ENCODE data around the gene MYORG. TPM values are rescaled to one million over a fixed set of nuclear protein-coding genes. Genes with fewer than 3 reads are reported as not detected.
"Not testable (repeated sequence)": the region's sequence is repeated elsewhere in the genome, so short reads cannot be mapped to it uniquely, and the experiment has no call there.

Gene MYORG
- total and polyA plus RNA-seq, 4 donors = 1.6 to 9.6 (median 4.1) TPM

- Histone ChIP-seq H3K4me3 (ENCODE audit: low read length in 2 of 2) (no peak overlapping the region), H3K27ac (ENCODE audit: low read depth in 1 of 2, low read length in 2 of 2) (no peak overlapping the region), H3K4me1 (ENCODE audit: control insufficient read depth in 1 of 2, insufficient read depth in 2 of 2, low read length in 2 of 2) (no peaks in the 10 kb centered on the region), H3K9me3 (ENCODE audit: control insufficient read depth, low read length) (no peaks in the 10 kb centered on the region), H3K36me3 (ENCODE audit: control insufficient read depth in 1 of 2, insufficient read depth in 2 of 2, low read length in 1 of 2) (peaks cover 0 to 2% of the 10 kb centered on the region in 2 donors), H3K27me3 (ENCODE audit: control insufficient read depth in 1 of 2, insufficient read depth in 2 of 2, low read length in 1 of 2) (no peaks in the 10 kb centered on the region)
- ATAC-seq (ENCODE audit: low FRiP score) (no peak), DNase-seq (no peak)
- intact Hi-C loops (cut with DNase I) = no loop called here
- WGBS, 2 donors = 84 to 86% methylated on average over 3 of the region's 3 CpGs
Measured at GRCh38 chr9:34374339-34374738, 2.4 kb downstream of the MYORG start.

- H3K27ac ChIP-seq (ENCODE audit: low read depth in 1 of 2, low read length in 2 of 2) = no peak overlapping the region
Measured at GRCh38 chr9:34373749-34374148, 2.9 kb downstream of the MYORG start.

GRCh38 chr9:34372467-34373011 lies 4.2 kb downstream of the MYORG start:
- 87 to 88% methylated on average over 41 of the region's 41 CpGs for WGBS, 2 donors

More at GRCh38 chr9:34373749-34374148, 2.9 kb downstream of the MYORG start:
- WGBS, 2 donors = 90 to 97% methylated on average over 2 of the region's 2 CpGs
- H3K36me3 ChIP-seq (ENCODE audit: control insufficient read depth in 1 of 2, insufficient read depth in 2 of 2, low read length in 1 of 2) = peaks cover 0 to 2% of the 10 kb centered on the region in 2 donors
- ATAC-seq (ENCODE audit: low FRiP score) (no peak), DNase-seq (no peak)
- H3K4me3 ChIP-seq (ENCODE audit: low read length in 2 of 2) = no peak overlapping the region
- H3K27me3 ChIP-seq (ENCODE audit: control insufficient read depth in 1 of 2, insufficient read depth in 2 of 2, low read length in 1 of 2) = no peaks in the 10 kb centered on the region
- intact Hi-C loops (cut with DNase I) = no loop called here
- H3K9me3 ChIP-seq (ENCODE audit: control insufficient read depth, low read length) = no peaks in the 10 kb centered on the region
- H3K4me1 ChIP-seq (ENCODE audit: control insufficient read depth in 1 of 2, insufficient read depth in 2 of 2, low read length in 2 of 2) = no peaks in the 10 kb centered on the region

GRCh38 chr9:34371886-34372466 lies 4.7 kb downstream of the MYORG start:
- no peaks in the 10 kb centered on the region for H3K27me3 ChIP-seq (ENCODE audit: control insufficient read depth in 1 of 2, insufficient read depth in 2 of 2, low read length in 1 of 2)
- ATAC-seq (ENCODE audit: low FRiP score) (no peak), DNase-seq (no peak)
- 84 to 86% methylated on average over 60 of the region's 60 CpGs for WGBS, 2 donors
- no peaks in the 10 kb centered on the region for H3K9me3 ChIP-seq (ENCODE audit: control insufficient read depth, low read length)
- intact Hi-C loops (cut with DNase I) = no loop called here
- H3K4me3 ChIP-seq (ENCODE audit: low read length in 2 of 2) = no peak overlapping the region
- no peaks in the 10 kb centered on the region for H3K4me1 ChIP-seq (ENCODE audit: control insufficient read depth in 1 of 2, insufficient read depth in 2 of 2, low read length in 2 of 2)
- no peak overlapping the region for H3K27ac ChIP-seq (ENCODE audit: low read depth in 1 of 2, low read length in 2 of 2)
- peaks cover 0 to 2% of the 10 kb centered on the region in 2 donors for H3K36me3 ChIP-seq (ENCODE audit: control insufficient read depth in 1 of 2, insufficient read depth in 2 of 2, low read length in 1 of 2)

More at GRCh38 chr9:34372467-34373011, 4.2 kb downstream of the MYORG start:
- H3K4me1 ChIP-seq (ENCODE audit: control insufficient read depth in 1 of 2, insufficient read depth in 2 of 2, low read length in 2 of 2) = no peaks in the 10 kb centered on the region
- intact Hi-C loops (cut with DNase I) = no loop called here
- ATAC-seq (ENCODE audit: low FRiP score) (no peak), DNase-seq (no peak)
- H3K9me3 ChIP-seq (ENCODE audit: control insufficient read depth, low read length) = no peaks in the 10 kb centered on the region
- H3K27ac ChIP-seq (ENCODE audit: low read depth in 1 of 2, low read length in 2 of 2) = no peak overlapping the region
- H3K27me3 ChIP-seq (ENCODE audit: control insufficient read depth in 1 of 2, insufficient read depth in 2 of 2, low read length in 1 of 2) = no peaks in the 10 kb centered on the region
- no peak overlapping the region for H3K4me3 ChIP-seq (ENCODE audit: low read length in 2 of 2)
- peaks cover 0 to 2% of the 10 kb centered on the region in 2 donors for H3K36me3 ChIP-seq (ENCODE audit: control insufficient read depth in 1 of 2, insufficient read depth in 2 of 2, low read length in 1 of 2)

- no peaks in the 10 kb centered on the region for H3K4me1 ChIP-seq (ENCODE audit: control insufficient read depth in 1 of 2, insufficient read depth in 2 of 2, low read length in 2 of 2)
- WGBS, 2 donors = 72 to 74% methylated on average over 102 to 105 of the region's 105 CpGs
- H3K27me3 ChIP-seq (ENCODE audit: control insufficient read depth in 1 of 2, insufficient read depth in 2 of 2, low read length in 1 of 2) = no peaks in the 10 kb centered on the region
- ATAC-seq (ENCODE audit: low FRiP score) = peak; percentile 16
- peaks cover 0 to 2% of the 10 kb centered on the region in 2 donors for H3K36me3 ChIP-seq (ENCODE audit: control insufficient read depth in 1 of 2, insufficient read depth in 2 of 2, low read length in 1 of 2)
- no peak overlapping the region for H3K27ac ChIP-seq (ENCODE audit: low read depth in 1 of 2, low read length in 2 of 2)
- DNase-seq = no peak
- intact Hi-C loops (cut with DNase I) = no loop called here
- H3K4me3 ChIP-seq (ENCODE audit: low read length in 2 of 2) = no peak overlapping the region
- no peaks in the 10 kb centered on the region for H3K9me3 ChIP-seq (ENCODE audit: control insufficient read depth, low read length)
Measured at GRCh38 chr9:34370970-34371880, 5.5 kb downstream of the MYORG start.

GRCh38 chr9:34370335-34370969 lies 6.2 kb downstream of the MYORG start:
- DNase-seq (no peak), ATAC-seq (ENCODE audit: low FRiP score) (no peak)
- no peaks in the 10 kb centered on the region for H3K27me3 ChIP-seq (ENCODE audit: control insufficient read depth in 1 of 2, insufficient read depth in 2 of 2, low read length in 1 of 2)
- H3K36me3 ChIP-seq (ENCODE audit: control insufficient read depth in 1 of 2, insufficient read depth in 2 of 2, low read length in 1 of 2) = peaks cover 0 to 2% of the 10 kb centered on the region in 2 donors
- no peak overlapping the region for H3K4me3 ChIP-seq (ENCODE audit: low read length in 2 of 2)
- intact Hi-C loops (cut with DNase I) = no loop called here
- H3K4me1 ChIP-seq (ENCODE audit: control insufficient read depth in 1 of 2, insufficient read depth in 2 of 2, low read length in 2 of 2) = no peaks in the 10 kb centered on the region
- no peaks in the 10 kb centered on the region for H3K9me3 ChIP-seq (ENCODE audit: control insufficient read depth, low read length)
- no peak overlapping the region for H3K27ac ChIP-seq (ENCODE audit: low read depth in 1 of 2, low read length in 2 of 2)
- WGBS, 2 donors = 81 to 82% methylated on average over 23 of the region's 23 CpGs

GRCh38 chr9:34369636-34370035 lies 7.1 kb downstream of the MYORG start:
- ATAC-seq (ENCODE audit: low FRiP score) = no peak
- Histone ChIP-seq H3K27me3 (ENCODE audit: control insufficient read depth in 1 of 2, insufficient read depth in 2 of 2, low read length in 1 of 2) (no peaks in the 10 kb centered on the region), H3K27ac (ENCODE audit: low read depth in 1 of 2, low read length in 2 of 2) (no peak overlapping the region), H3K4me1 (ENCODE audit: control insufficient read depth in 1 of 2, insufficient read depth in 2 of 2, low read length in 2 of 2) (no peaks in the 10 kb centered on the region), H3K9me3 (ENCODE audit: control insufficient read depth, low read length) (no peaks in the 10 kb centered on the region), H3K4me3 (ENCODE audit: low read length in 2 of 2) (no peak overlapping the region), H3K36me3 (ENCODE audit: control insufficient read depth in 1 of 2, insufficient read depth in 2 of 2, low read length in 1 of 2) (peaks cover 0 to 2% of the 10 kb centered on the region in 2 donors)
- WGBS, 2 donors = 93 to 94% methylated on average over 4 of the region's 4 CpGs
- no peak for DNase-seq
- intact Hi-C loops (cut with DNase I) = no loop called here

- DNase-seq; H3K27me3 ChIP-seq (ENCODE audit: control insufficient read depth in 1 of 2, insufficient read depth in 2 of 2, low read length in 1 of 2); H3K27ac ChIP-seq (ENCODE audit: low read depth in 1 of 2, low read length in 2 of 2); intact Hi-C loops (cut with DNase I); H3K4me1 ChIP-seq (ENCODE audit: control insufficient read depth in 1 of 2, insufficient read depth in 2 of 2, low read length in 2 of 2); H3K36me3 ChIP-seq (ENCODE audit: control insufficient read depth in 1 of 2, insufficient read depth in 2 of 2, low read length in 1 of 2); H3K9me3 ChIP-seq (ENCODE audit: control insufficient read depth, low read length); H3K4me3 ChIP-seq (ENCODE audit: low read length in 2 of 2); ATAC-seq (ENCODE audit: low FRiP score): not testable (repeated sequence)
- 95 to 97% methylated on average over 5 of the region's 5 CpGs for WGBS, 2 donors
Measured at GRCh38 chr9:34368796-34369195, 7.9 kb downstream of the MYORG start.

Data from aorta (tissue), 5 donors.